GM19395 (cell line): ENCODE data around the gene WFDC2.

Experiments
- ATAC-seq: cut with Tn5 transposase; IDR thresholded peaks from one replicate; pipeline ENCODE4 v1.9.1; 2021; ENCODE audit warnings: mild to moderate bottlenecking, moderate library complexity; ENCODE audit not compliant: unreplicated experiment

Gene WFDC2, protein sequence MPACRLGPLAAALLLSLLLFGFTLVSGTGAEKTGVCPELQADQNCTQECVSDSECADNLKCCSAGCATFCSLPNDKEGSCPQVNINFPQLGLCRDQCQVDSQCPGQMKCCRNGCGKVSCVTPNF

GRCh38 chr20:45469336-45470261 is at the start of gene WFDC2:
TSS of gene WFDC2 (plus strand) at chr20:45469753. CDS start at chr20:45469782, 29 bp downstream.
- ATAC-seq = no peak

- no peak for ATAC-seq
These were observed 49.4 kb upstream of the WFDC2 start for GRCh38 chr20:45420125-45420524.

DNA sequence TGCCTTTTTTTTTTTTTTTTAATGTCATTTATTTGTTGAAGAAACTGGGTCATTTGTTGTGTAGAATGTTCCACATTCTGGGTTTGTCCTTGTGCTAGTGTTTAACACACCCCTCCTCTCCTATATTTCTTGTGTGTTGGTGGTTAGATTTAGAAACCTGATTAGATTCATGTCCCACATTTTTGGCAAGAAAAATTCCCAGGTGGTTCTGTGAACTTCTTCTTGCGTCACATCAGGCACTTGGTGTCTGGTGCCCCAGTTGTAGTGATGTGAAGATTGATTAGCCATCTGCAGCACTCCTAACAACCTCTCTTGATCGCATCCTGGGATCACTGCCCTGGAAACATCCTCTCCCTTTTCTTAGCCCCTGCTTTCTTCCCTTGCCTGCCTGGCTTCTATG is 45.9 kb upstream of the WFDC2 start:
- no peak for ATAC-seq

- ATAC-seq = no peak
These were observed 44.0 kb upstream of the WFDC2 start for GRCh38 chr20:45425561-45425960.

DNA sequence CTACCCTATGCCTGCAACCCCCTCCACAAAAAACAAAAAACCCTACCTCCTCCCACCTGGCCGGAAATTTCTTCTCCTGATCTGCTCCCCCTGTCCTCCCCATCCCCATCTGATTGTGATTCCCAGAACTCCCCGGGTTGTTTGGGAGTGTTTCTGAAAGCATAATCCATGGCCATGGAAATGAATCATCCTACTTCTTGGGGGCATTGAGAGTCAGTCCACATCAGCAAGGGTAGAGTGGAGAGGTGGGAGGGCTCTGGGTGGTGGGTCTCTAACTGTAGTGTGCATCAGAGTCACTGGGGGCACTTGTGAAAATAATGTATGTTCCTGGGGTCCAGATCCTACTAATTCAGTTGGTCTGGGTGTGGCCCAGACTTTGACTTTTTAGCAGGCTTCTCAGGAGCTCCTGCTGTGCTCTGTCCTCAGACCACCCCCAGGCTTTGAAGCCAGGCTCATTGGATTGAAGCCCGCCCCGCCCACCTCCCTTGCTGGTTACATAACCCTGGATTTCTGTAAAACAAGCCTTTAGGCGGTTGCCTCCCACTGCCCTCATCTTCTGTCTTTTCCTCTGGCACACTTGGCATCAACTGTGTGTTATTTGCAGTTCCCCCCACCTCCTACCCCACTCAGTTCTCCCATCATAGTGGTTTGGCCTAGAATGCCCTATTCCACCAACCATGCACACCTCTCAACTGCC is 43.1 kb upstream of the WFDC2 start:
- ATAC-seq = no peak

GRCh38 chr20:45427236-45428149 is 42.1 kb upstream of the WFDC2 start:
- no peak for ATAC-seq

DNA sequence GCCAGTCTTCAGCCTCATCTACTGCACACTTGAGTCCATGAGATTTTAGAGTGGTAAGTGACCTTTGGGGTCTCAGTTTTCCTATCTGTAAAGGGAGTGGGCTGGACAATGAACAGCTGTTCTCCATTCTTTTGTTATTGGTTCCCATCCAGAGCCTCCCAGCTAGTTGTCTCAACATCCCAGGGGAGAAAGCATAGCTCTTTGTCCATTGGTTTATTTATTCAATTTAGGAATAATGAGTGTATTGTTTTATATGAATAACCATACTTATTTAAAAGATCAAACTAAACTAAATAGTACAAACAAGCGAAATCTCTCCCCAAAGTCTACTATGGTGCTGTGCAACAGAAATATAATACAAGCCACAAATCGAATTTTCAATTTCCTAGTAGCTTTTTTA is 39.9 kb upstream of the WFDC2 start:
- no peak for ATAC-seq

DNA sequence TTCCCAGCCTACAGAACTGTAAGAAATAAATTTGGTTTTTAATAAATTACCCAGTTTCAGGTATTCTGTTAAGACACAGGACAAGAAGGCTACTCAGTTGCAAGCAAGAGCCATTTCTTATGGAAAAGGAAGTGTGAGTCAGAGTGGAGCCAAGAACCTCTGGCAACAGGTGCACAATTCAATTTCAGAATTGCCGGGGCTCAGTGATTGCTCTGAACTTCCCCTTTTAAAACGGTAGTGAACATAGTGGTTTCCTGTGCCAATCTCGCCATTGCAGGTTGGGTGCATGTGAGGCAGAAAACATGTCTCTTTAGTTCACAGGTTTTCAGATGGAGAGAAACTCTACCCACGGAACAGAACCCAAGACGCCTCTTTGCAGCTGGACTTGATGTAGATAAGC is 37.3 kb upstream of the WFDC2 start:
- peak; percentile 78 for ATAC-seq

DNA sequence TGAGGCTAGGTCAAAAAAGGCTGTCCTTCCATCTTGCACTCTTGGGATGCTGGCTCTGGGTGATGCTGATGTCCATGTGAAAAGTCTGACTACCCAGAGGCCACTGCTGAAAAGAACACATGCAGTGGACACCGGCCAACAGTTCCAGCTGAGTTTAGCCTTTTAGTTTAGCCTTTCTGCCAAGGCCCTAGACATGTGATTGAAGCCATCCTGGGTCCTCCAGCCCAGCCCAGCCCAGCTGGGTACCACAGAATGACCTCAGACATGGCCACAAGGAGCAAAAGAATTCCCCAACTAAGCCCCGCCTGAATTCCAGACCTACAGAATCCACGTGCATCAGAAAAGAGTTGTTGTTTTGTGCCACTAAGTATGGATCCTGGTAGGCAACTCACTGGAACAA is 36.2 kb upstream of the WFDC2 start:
- no peak for ATAC-seq

- no peak for ATAC-seq
These were observed 35.6 kb upstream of the WFDC2 start for GRCh38 chr20:45433976-45434375.

- ATAC-seq = no peak
These were observed 32.6 kb upstream of the WFDC2 start for GRCh38 chr20:45436732-45437485.

GRCh38 chr20:45440424-45440823 is 29.1 kb upstream of the WFDC2 start:
- no peak for ATAC-seq

DNA sequence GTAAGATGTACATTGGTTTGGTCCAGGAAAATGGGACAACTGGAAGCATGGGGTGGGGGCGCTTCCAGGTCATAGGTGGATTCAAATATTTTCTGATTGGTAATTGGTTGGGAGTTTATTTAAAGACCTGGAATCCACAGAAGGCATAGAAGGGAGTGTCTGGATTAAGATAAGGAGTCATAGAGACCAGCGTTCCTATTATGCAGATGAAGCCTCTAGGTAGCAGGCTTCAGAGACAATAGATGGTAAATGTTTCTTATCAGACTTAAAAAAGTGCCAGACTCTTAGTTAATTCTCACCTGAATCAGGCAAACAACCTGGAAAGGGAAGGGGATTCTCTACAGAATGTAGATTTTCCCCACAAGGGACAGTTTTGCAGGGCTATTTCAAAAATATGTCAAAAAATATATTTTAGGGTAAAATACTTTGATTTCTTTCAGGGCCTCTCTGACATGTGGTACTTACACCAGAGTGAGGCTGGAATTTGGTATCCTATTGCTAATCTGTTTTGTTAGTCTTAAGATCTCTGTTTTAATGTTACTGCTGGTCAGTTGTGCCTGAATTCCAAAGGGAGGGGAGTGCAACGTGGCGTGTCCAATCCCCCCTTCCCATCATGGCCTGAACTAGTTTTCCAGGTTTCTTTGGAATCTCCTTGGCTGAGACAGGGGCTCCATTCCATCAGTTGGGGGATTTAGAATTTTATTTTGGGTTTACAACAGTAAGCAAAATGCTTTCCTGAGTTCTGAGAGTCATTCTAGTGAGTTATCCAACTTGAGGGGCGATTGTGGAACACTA is 28.5 kb upstream of the WFDC2 start:
- no peak for ATAC-seq

DNA sequence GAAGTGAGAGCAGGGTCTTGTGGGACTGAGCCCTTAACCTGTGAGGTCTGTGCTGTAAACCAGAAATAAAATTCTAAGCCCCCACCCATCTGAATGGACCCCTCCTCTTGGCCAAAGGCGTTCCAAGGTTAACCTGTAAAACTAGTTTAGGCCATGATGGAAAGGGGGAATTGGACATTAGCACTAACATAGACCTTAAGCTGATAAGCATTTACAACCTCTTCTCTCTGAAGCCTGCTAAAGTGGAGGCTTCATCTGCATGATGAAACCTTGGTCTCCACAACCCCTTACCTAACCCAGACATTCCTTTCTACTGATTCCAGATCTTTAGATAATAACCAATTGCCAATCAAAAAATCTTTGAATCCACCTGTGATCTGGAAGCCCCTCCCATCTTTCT is 27.8 kb upstream of the WFDC2 start:
- ATAC-seq = no peak

DNA sequence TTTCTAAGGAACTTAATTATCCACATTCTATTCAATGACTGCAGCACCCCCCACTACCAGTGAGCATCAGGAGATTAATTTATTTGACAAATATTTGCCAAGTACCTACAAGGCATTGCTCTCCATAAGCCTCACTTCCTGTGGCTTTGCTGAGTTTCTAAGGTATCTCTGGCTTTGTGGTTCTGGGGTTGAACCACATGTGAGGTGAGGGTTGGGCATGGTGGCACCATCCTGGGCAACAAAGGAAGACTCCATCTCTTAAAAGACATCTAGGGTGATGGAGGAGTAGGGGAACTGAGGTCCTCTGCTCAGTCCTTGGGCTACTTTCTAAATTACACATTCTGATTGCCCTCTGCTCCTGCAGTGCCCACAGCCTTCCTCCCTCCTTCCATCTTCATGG is 25.5 kb upstream of the WFDC2 start:
- ATAC-seq = no peak

DNA sequence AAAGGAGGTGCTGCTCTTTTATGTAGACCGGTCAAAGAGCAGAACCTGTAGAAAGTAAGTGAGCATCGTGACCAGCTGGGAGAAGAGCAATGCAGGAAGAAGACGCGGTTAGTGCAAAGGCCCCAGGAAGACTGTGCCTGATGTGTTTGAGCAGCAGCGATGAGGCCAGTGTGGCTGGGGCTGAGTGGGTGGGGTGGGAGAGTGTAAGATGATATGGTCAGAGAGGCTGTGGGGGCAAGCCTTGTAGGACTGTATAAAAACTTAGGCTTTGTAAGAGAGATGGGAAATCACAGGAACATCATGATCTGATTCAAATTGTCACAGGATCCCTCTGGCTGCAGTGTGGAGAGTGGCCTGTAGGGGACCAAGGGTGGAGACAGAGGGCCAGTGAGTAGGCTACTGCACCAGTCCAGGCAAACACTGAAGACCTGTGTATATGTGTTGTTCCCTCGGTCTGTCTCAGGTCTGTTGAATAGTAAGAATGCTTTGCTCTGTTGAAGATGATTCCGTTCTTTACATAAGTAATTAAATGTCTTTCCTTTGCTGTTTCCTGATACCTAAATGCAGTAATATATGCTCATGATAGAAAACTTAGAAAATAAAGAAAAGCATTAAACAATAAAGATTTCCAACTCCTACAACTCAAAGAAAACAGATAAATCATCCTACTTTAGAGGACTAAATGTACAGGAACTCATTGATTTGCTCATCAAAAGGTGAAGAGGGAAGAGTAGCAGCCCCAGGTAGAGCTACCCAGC is 23.6 kb upstream of the WFDC2 start:
- no peak for ATAC-seq

GRCh38 chr20:45448270-45448669 is 21.3 kb upstream of the WFDC2 start:
- ATAC-seq = no peak

DNA sequence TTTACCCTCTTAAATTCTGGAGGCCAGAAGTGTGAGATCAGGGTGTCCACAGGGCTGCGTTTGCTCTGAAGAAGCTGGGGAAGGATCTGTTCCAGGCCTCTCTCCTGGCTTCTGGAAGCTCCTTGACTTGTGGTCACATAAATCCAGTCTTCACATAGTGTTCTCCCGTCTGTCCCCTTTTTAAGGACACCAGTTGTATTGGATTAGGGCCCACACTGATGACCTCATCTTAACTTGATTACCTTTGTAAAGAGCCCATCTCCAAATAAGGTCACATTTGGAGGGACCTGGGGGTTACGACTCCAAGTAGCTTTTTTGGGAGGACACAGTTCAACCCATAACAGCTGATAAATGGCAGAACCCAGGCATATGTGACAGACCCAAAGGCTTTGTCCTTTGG is 20.0 kb upstream of the WFDC2 start:
- no peak for ATAC-seq
